DND-41 (cell line): Measurements from ENCODE around the gene ABCG4.

Experiments
- ATAC-seq: fragments of 200-7000 bp; cut with Tn5 transposase; 3 replicates; pipeline ENCODE4 v1.9.1; 2021; ENCODE audit warnings: low read depth; ENCODE audit not compliant: insufficient read depth
- DNase-seq: peaks from one replicate; pipeline ENCODE4 v3.0.0-alpha.2; 2020
- H2AFZ ChIP-seq: 2 replicates; pipeline ENCODE4 v1.6.0; 2012; ENCODE audit warnings: low read depth, low read length
- H3K27ac ChIP-seq: 2 replicates; pipeline ENCODE4 v1.5.1; 2012; ENCODE audit warnings: low read length, inconsistent platforms
- H3K27me3 ChIP-seq: fragments of 200-600 bp; sonication (generic); 2 replicates; pipeline ENCODE4 v1.6.0; 2012; ENCODE audit warnings: low read length, mild to moderate bottlenecking, inconsistent platforms; ENCODE audit not compliant: insufficient read depth, poor library complexity
- H3K36me3 ChIP-seq: 2 replicates; pipeline ENCODE4 v1.5.1; 2012; ENCODE audit warnings: low read length, inconsistent platforms; ENCODE audit not compliant: insufficient read depth
- H3K4me1 ChIP-seq: 2 replicates; pipeline ENCODE4 v1.5.1; 2012; ENCODE audit warnings: mild to moderate bottlenecking, low read length; ENCODE audit not compliant: insufficient read depth
- H3K4me2 ChIP-seq: 2 replicates; pipeline ENCODE4 v1.6.0; 2012; ENCODE audit warnings: mild to moderate bottlenecking, moderate library complexity, low read length, inconsistent platforms; ENCODE audit not compliant: insufficient read depth
- H3K4me3 ChIP-seq, 2 experiments: fragments of 200-600 bp in 1 of 2; shearing (Covaris generic) in 1 of 2; 2 replicates each; pipeline ENCODE4 v1.5.1; 2012 to 2016; ENCODE audit warnings: inconsistent platforms in 2 of 2, low read length in 2 of 2, mild to moderate bottlenecking in 2 of 2, low read depth in 1 of 2, moderate library complexity in 1 of 2
- H3K79me2 ChIP-seq: 2 replicates; pipeline ENCODE4 v1.6.0; 2012; ENCODE audit warnings: low read length, inconsistent platforms; ENCODE audit not compliant: insufficient read depth
- H3K9ac ChIP-seq: 2 replicates; pipeline ENCODE4 v1.6.0; 2012; ENCODE audit warnings: low read depth, mild to moderate bottlenecking, inconsistent platforms, low read length, moderate library complexity
- H3K9me3 ChIP-seq: 2 replicates; pipeline ENCODE4 v1.5.1; 2012; ENCODE audit warnings: low read length, moderate library complexity, mild to moderate bottlenecking, inconsistent platforms; ENCODE audit not compliant: insufficient read depth, severe bottlenecking
- H4K20me1 ChIP-seq: 2 replicates; pipeline ENCODE4 v1.6.0; 2012; ENCODE audit warnings: low read length; ENCODE audit not compliant: insufficient read depth
- EZH2 ChIP-seq: IDR thresholded peaks from 3 replicates; pipeline ENCODE4 v1.6.1; 2012; ENCODE audit warnings: borderline replicate concordance, low read depth, mild to moderate bottlenecking, moderate library complexity, low read length, inconsistent platforms; ENCODE audit not compliant: severe bottlenecking
- TF ChIP-seq, protein P1 (sequence below): IDR thresholded peaks from 2 replicates; pipeline ENCODE4 v1.5.1; 2012; ENCODE audit warnings: borderline replicate concordance, low read length, moderate library complexity, mild to moderate bottlenecking; ENCODE audit not compliant: poor library complexity, severe bottlenecking; ENCODE audit errors: extremely low read depth

Gene ABCG4

GRCh38 chr11:119152043-119152442, 3.2 kb downstream of the ABCG4 start:
- H3K4me1 ChIP-seq, result peaks cover 19% of the 10 kb centered on the region
- H2AFZ ChIP-seq, result no peak overlapping the region
- H3K79me2 ChIP-seq, result no peaks in the 10 kb centered on the region
- TF ChIP-seq, protein P1, sequence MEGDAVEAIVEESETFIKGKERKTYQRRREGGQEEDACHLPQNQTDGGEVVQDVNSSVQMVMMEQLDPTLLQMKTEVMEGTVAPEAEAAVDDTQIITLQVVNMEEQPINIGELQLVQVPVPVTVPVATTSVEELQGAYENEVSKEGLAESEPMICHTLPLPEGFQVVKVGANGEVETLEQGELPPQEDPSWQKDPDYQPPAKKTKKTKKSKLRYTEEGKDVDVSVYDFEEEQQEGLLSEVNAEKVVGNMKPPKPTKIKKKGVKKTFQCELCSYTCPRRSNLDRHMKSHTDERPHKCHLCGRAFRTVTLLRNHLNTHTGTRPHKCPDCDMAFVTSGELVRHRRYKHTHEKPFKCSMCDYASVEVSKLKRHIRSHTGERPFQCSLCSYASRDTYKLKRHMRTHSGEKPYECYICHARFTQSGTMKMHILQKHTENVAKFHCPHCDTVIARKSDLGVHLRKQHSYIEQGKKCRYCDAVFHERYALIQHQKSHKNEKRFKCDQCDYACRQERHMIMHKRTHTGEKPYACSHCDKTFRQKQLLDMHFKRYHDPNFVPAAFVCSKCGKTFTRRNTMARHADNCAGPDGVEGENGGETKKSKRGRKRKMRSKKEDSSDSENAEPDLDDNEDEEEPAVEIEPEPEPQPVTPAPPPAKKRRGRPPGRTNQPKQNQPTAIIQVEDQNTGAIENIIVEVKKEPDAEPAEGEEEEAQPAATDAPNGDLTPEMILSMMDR, result no peak
- TF ChIP-seq EZH2, result no peak
- ATAC-seq (no peak), DNase-seq (no peak)
- H3K36me3 ChIP-seq, result no peaks in the 10 kb centered on the region
- H3K9me3 ChIP-seq, result no peaks in the 10 kb centered on the region
- H4K20me1 ChIP-seq, result peaks cover 12% of the 10 kb centered on the region; the same call in 1 of the 2 replicates
- no peak overlapping the region for H3K4me3 ChIP-seq
- H3K9ac ChIP-seq, result no peak overlapping the region
- no peak overlapping the region for H3K27ac ChIP-seq
- peaks cover 60% of the 10 kb centered on the region for H3K27me3 ChIP-seq
- H3K4me2 ChIP-seq, result no peak overlapping the region

- no peaks in the 10 kb centered on the region for H3K79me2 ChIP-seq
- ATAC-seq (no peak), DNase-seq (no peak)
- H3K9me3 ChIP-seq, result no peaks in the 10 kb centered on the region
- H3K4me1 ChIP-seq, result peaks cover 18% of the 10 kb centered on the region
- no peak for TF ChIP-seq EZH2
- TF ChIP-seq, protein P1, result no peak
- H2AFZ ChIP-seq, result no peak overlapping the region
- peaks cover 13% of the 10 kb centered on the region; the same call in 1 of the 2 replicates for H4K20me1 ChIP-seq
- no peak overlapping the region for H3K27ac ChIP-seq
- no peak overlapping the region for H3K9ac ChIP-seq
- H3K4me2 ChIP-seq, result no peak overlapping the region
- H3K27me3 ChIP-seq, result peaks cover 59% of the 10 kb centered on the region
- no peak overlapping the region for H3K4me3 ChIP-seq
- no peaks in the 10 kb centered on the region for H3K36me3 ChIP-seq
These were observed 3.8 kb downstream of the ABCG4 start for GRCh38 chr11:119152604-119153003.

GRCh38 chr11:119153049-119153818, 4.4 kb downstream of the ABCG4 start:
- Histone ChIP-seq H3K27ac (no peak overlapping the region), H3K9me3 (no peaks in the 10 kb centered on the region), H3K79me2 (no peaks in the 10 kb centered on the region), H3K4me1 (peaks cover 12% of the 10 kb centered on the region), H3K9ac (no peak overlapping the region), H3K4me3 (no peak overlapping the region), H3K36me3 (no peaks in the 10 kb centered on the region), H3K4me2 (no peak overlapping the region), H3K27me3 (peaks cover 53% of the 10 kb centered on the region), H4K20me1 (peaks cover 9% of the 10 kb centered on the region; the same call in 1 of the 2 replicates), H2AFZ (no peak overlapping the region)
- ATAC-seq (no peak), DNase-seq (no peak)
- no peak for TF ChIP-seq EZH2
- TF ChIP-seq, protein P1, result peak; percentile 33
